H9 (cell line): Measurements from ENCODE around the gene PEMT. TPM values are rescaled to one million over a fixed set of nuclear protein-coding genes. Genes with fewer than 3 reads are reported as not detected.

Source experiments
- DNase-seq: peaks from one replicate; pipeline ENCODE4 v3.0.0-alpha.2; 2017
- H2AFZ ChIP-seq: one replicate; pipeline ENCODE4 v1.6.1; 2013; ENCODE audit warnings: mild to moderate bottlenecking, low read length, control low read depth, moderate library complexity
- H2AK5ac ChIP-seq: 2 replicates; pipeline ENCODE4 v1.6.1; 2013; ENCODE audit warnings: low read length, control low read depth, mixed read lengths; ENCODE audit not compliant: insufficient read length
- H2BK120ac ChIP-seq: one replicate; pipeline ENCODE4 v1.6.1; 2013; ENCODE audit warnings: low read depth, mild to moderate bottlenecking, low read length, control low read depth, inconsistent platforms; ENCODE audit not compliant: poor library complexity, severe bottlenecking
- H2BK12ac ChIP-seq: 2 replicates; pipeline ENCODE4 v1.6.1; 2013; ENCODE audit warnings: low read length, control low read depth, mixed read lengths, low read depth; ENCODE audit not compliant: insufficient read length
- H2BK15ac ChIP-seq: 2 replicates; pipeline ENCODE4 v1.6.1; 2013; ENCODE audit warnings: low read depth, low read length, control low read depth
- H2BK20ac ChIP-seq: one replicate; pipeline ENCODE4 v1.6.1; 2013; ENCODE audit warnings: low read depth, mild to moderate bottlenecking, low read length, control low read depth, inconsistent platforms; ENCODE audit not compliant: poor library complexity, severe bottlenecking
- H2BK5ac ChIP-seq: 2 replicates; pipeline ENCODE4 v1.6.1; 2013; ENCODE audit warnings: low read length, control low read depth, mixed read lengths; ENCODE audit not compliant: insufficient read length
- H3K14ac ChIP-seq: 2 replicates; pipeline ENCODE4 v1.6.1; 2013; ENCODE audit warnings: low read length, control low read depth; ENCODE audit not compliant: insufficient read depth
- H3K18ac ChIP-seq: 2 replicates; pipeline ENCODE4 v1.6.1; 2013; ENCODE audit warnings: low read depth, mild to moderate bottlenecking, mixed read lengths, low read length, control low read depth; ENCODE audit not compliant: insufficient read length
- H3K23ac ChIP-seq: 2 replicates; pipeline ENCODE4 v1.6.1; 2013; ENCODE audit warnings: low read length, control low read depth, mixed read lengths, low read depth; ENCODE audit not compliant: insufficient read length
- H3K23me2 ChIP-seq: 2 replicates; pipeline ENCODE4 v1.6.1; 2013; ENCODE audit warnings: low read depth, mild to moderate bottlenecking, mixed read lengths, low read length, control low read depth; ENCODE audit not compliant: insufficient read length, poor library complexity, severe bottlenecking
- H3K27ac ChIP-seq: 2 replicates; pipeline ENCODE4 v1.5.1; 2013; ENCODE audit warnings: low read length, control low read depth, mixed read lengths, low read depth; ENCODE audit not compliant: insufficient read length
- H3K27me3 ChIP-seq: 2 replicates; pipeline ENCODE4 v1.6.1; 2013; ENCODE audit warnings: low read length, control low read depth, inconsistent platforms; ENCODE audit not compliant: insufficient read depth
- H3K4ac ChIP-seq: 2 replicates; pipeline ENCODE4 v1.6.1; 2013; ENCODE audit warnings: low read depth, mild to moderate bottlenecking, control low read depth, inconsistent platforms, low read length, moderate library complexity
- H3K4me1 ChIP-seq: 2 replicates; pipeline ENCODE4 v1.6.1; 2013; ENCODE audit warnings: low read length, control low read depth, inconsistent platforms; ENCODE audit not compliant: insufficient read depth
- H3K4me2 ChIP-seq: 2 replicates; pipeline ENCODE4 v1.6.1; 2013; ENCODE audit warnings: low read length, control low read depth, mixed read lengths; ENCODE audit not compliant: insufficient read length, insufficient read depth
- H3K56ac ChIP-seq: 2 replicates; pipeline ENCODE4 v1.6.1; 2013; ENCODE audit warnings: low read depth, mild to moderate bottlenecking, mixed read lengths, low read length, control low read depth; ENCODE audit not compliant: insufficient read length
- H3K79me1 ChIP-seq: 2 replicates; pipeline ENCODE4 v1.6.1; 2013; ENCODE audit warnings: low read depth, mild to moderate bottlenecking, moderate library complexity, low read length, control low read depth, inconsistent platforms; ENCODE audit not compliant: insufficient read depth, poor library complexity, severe bottlenecking
- H3K79me2 ChIP-seq: 2 replicates; pipeline ENCODE4 v1.6.1; 2013; ENCODE audit warnings: low read length, control low read depth, inconsistent platforms; ENCODE audit not compliant: insufficient read depth
- H3K9ac ChIP-seq: 2 replicates; pipeline ENCODE4 v1.6.1; 2013; ENCODE audit warnings: low read length, control low read depth, mixed read lengths; ENCODE audit not compliant: insufficient read length; ENCODE audit errors: extremely low read depth
- H3K9me3 ChIP-seq: one replicate; pipeline ENCODE4 v1.6.1; 2013; ENCODE audit warnings: low read depth, low read length, inconsistent platforms; ENCODE audit not compliant: control insufficient read depth
- H3T11ph ChIP-seq: one replicate; pipeline ENCODE4 v1.6.1; 2013; ENCODE audit warnings: mild to moderate bottlenecking, low read length, control low read depth, inconsistent platforms
- H4K20me1 ChIP-seq: one replicate; pipeline ENCODE4 v1.6.1; 2013; ENCODE audit not compliant: control insufficient read depth, insufficient read length, insufficient read depth
- H4K5ac ChIP-seq: 2 replicates; pipeline ENCODE4 v1.6.1; 2013; ENCODE audit warnings: low read depth, mild to moderate bottlenecking, mixed read lengths, low read length, control low read depth; ENCODE audit not compliant: insufficient read length
- H4K8ac ChIP-seq: replicated peaks from 2 replicates; pipeline ENCODE4 v1.6.1; 2013; ENCODE audit warnings: low read length, control low read depth, mixed read lengths, low read depth; ENCODE audit not compliant: insufficient read length
- H4K91ac ChIP-seq: 2 replicates; pipeline ENCODE4 v1.6.1; 2013; ENCODE audit warnings: low read depth, mild to moderate bottlenecking, moderate library complexity, mixed read lengths, low read length, control low read depth; ENCODE audit not compliant: insufficient read length
- H3K27ac Mint-ChIP-seq, 3 experiments: 2 replicates in 2 of 3; 3 replicates in 1 of 3; pipeline ENCODE4 v1.8.0; 2020 to 2021; ENCODE audit warnings: mixed read lengths in 3 of 3, mild to moderate bottlenecking in 1 of 3, moderate library complexity in 1 of 3
- H3K27me3 Mint-ChIP-seq: 2 replicates; pipeline ENCODE4 v1.8.0; 2021; ENCODE audit warnings: low read depth, mild to moderate bottlenecking, moderate library complexity, mixed read lengths
- H3K36me3 Mint-ChIP-seq, 3 experiments: 2 replicates in 2 of 3; 3 replicates in 1 of 3; pipeline ENCODE4 v1.8.0; 2020 to 2021; ENCODE audit warnings: low read depth in 3 of 3, mixed read lengths in 3 of 3; ENCODE audit not compliant: insufficient read depth in 1 of 3
- H3K4me1 Mint-ChIP-seq, 2 experiments: 2 replicates each; pipeline ENCODE4 v1.8.0; 2020; ENCODE audit warnings: mixed read lengths in 2 of 2
- H3K4me3 Mint-ChIP-seq, 2 experiments: 2 replicates in 1 of 2; 3 replicates in 1 of 2; pipeline ENCODE4 v1.8.0; 2020 to 2021; ENCODE audit warnings: mild to moderate bottlenecking in 2 of 2, mixed read lengths in 2 of 2, moderate library complexity in 1 of 2
- H3K9me3 Mint-ChIP-seq, 2 experiments: 2 replicates in 1 of 2; 3 replicates in 1 of 2; pipeline ENCODE4 v1.8.0; 2020; ENCODE audit warnings: mild to moderate bottlenecking in 2 of 2, mixed read lengths in 2 of 2, moderate library complexity in 1 of 2
- CTCF ChIP-seq: fragments of 200-600 bp; sonication (generic); conservative IDR thresholded peaks from 3 replicates; pipeline ENCODE4 v1.8.0; 2021; ENCODE audit warnings: antibody characterized with exemption, mild to moderate bottlenecking
- WGBS: extraction: QIAGEN DNeasy Blood & Tissue Kit; methylation state at CpG from one replicate; pipeline ENCODE4 v1.1.7; 2013; ENCODE audit warnings: missing lambda C conversion rate, low lambda C conversion rate, mixed read lengths; ENCODE audit not compliant: insufficient read length; ENCODE audit errors: extremely low coverage; 5-methylcytosine and 5-hydroxymethylcytosine counted together
- total RNA-seq: library from RNA; stranded (reverse); gene quantifications from 2 replicates; pipeline ENCODE4 v1.2.1, GENCODE V29; 2021

PEMT gene
- total RNA-seq, 1 experiment from 2014 or later: 63.2 TPM

- H3K4me3 Mint-ChIP-seq: no peak overlapping the region
- no peak overlapping the region for H4K5ac ChIP-seq
- no peak overlapping the region for H2BK15ac ChIP-seq
Measured at GRCh38 chr17:17549732-17550366, 41.7 kb downstream of the PEMT start.

More at GRCh38 chr17:17549732-17550366, 41.7 kb downstream of the PEMT start:
- WGBS: no CpG with 5 or more reads among the region's 20 CpGs
- Histone ChIP-seq H3K79me2 (no peaks in the 10 kb centered on the region), H3K79me1 (no peaks in the 10 kb centered on the region), H2BK20ac (no peak overlapping the region), H3K4ac (no peak overlapping the region), H3K9me3 (no peaks in the 10 kb centered on the region), H3K14ac (no peak overlapping the region), H4K91ac (no peak overlapping the region), H3K9ac (no peak overlapping the region), H3K4me1 (no peaks in the 10 kb centered on the region), H2AFZ (no peak overlapping the region), H3K27ac (no peak overlapping the region), H3K23ac (peak overlapping the region; percentile 55), H4K8ac (no peak overlapping the region), H3K56ac (no peak overlapping the region), H3K23me2 (no peaks in the 10 kb centered on the region), H3K27me3 (no peaks in the 10 kb centered on the region), H2BK12ac (no peak overlapping the region), H3K18ac (no peak overlapping the region), H2BK5ac (no peak overlapping the region), H3T11ph (no peak overlapping the region), H3K4me2 (no peak overlapping the region), H4K20me1 (no peaks in the 10 kb centered on the region), H2BK120ac (no peak overlapping the region), H2AK5ac (no peak overlapping the region)
- no peaks in the 10 kb centered on the region for H3K9me3 Mint-ChIP-seq
- H3K36me3 Mint-ChIP-seq: peaks cover 0 to 2% (median 0%) of the 10 kb centered on the region in 3 experiments; a peak in 1 of 7 replicates
- TF ChIP-seq CTCF: no peak
- no peak for DNase-seq
- H3K27me3 Mint-ChIP-seq: no peaks in the 10 kb centered on the region
- H3K27ac Mint-ChIP-seq: peak overlapping the region in 2 of 3 experiments; percentile 47 to 62; a peak in 3 of 7 replicates
- H3K4me1 Mint-ChIP-seq: peaks cover 8 to 12% of the 10 kb centered on the region in 2 experiments; a peak in 3 of 4 replicates
